B cell (primary cell): ENCODE data around the gene AMDHD2. TPM values are rescaled to one million over a fixed set of nuclear protein-coding genes. Genes with fewer than 3 reads are reported as not detected.

Experiments
- ATAC-seq: fragments of 200-7000 bp; cut with Tn5 transposase; one replicate; pipeline ENCODE4 v1.10.0; 2021; ENCODE audit warnings: low read depth, mild to moderate bottlenecking, moderate number of reproducible peaks, moderate library complexity
- CTCF ChIA-PET: fragments of 350-600 bp; sonication (Branson Sonifier 250); formaldehyde crosslinking; loops from one replicate; lab custom pipeline; 2021; ENCODE audit warnings: antibody characterized with exemption, inconsistent platforms; lab: Charles Lee
- POLR2A ChIA-PET: fragments of 350-600 bp; sonication (Branson Sonifier 250); formaldehyde crosslinking; loops from one replicate; lab custom pipeline; 2021; ENCODE audit warnings: antibody characterized with exemption; lab: Charles Lee
- DNase-seq: peaks from one replicate; pipeline ENCODE4 v3.0.0; 2013
- H2AFZ ChIP-seq: 2 replicates; pipeline ENCODE4 v1.6.1; 2012; ENCODE audit warnings: mild to moderate bottlenecking, low read depth, low read length; ENCODE audit not compliant: insufficient read depth, poor library complexity, severe bottlenecking
- H3K27ac ChIP-seq, 2 donors: 1 replicate in 1 of 2; 2 replicates in 1 of 2; pipeline ENCODE4 v1.5.1; 2012 to 2013; ENCODE audit warnings: low read length in 2 of 2, mild to moderate bottlenecking in 2 of 2, moderate library complexity in 1 of 2
- H3K27me3 ChIP-seq, 4 experiments: fragments of 200-600 bp in 1 of 4; sonication (generic) in 1 of 4; replicated peaks in 1 of 4; 1 replicate in 2 of 4; 2 replicates in 2 of 4; pipeline versions ENCODE4 v1.6.1 to v1.7.0; 2013 to 2016; ENCODE audit warnings: low read length in 3 of 4, mild to moderate bottlenecking in 2 of 4, mixed read lengths in 1 of 4, moderate library complexity in 1 of 4; ENCODE audit not compliant: insufficient read depth in 4 of 4, control insufficient read depth in 3 of 4; ENCODE audit errors: control extremely low read depth in 1 of 4
- H3K36me3 ChIP-seq, 2 experiments: replicated peaks in 1 of 2; 1 replicate in 1 of 2; 2 replicates in 1 of 2; pipeline versions ENCODE4 v1.6.1 to v1.7.1; 2013; ENCODE audit warnings: low read length in 1 of 2; ENCODE audit not compliant: insufficient read depth in 2 of 2, control insufficient read depth in 1 of 2; ENCODE audit errors: control extremely low read depth in 1 of 2, extremely low read depth in 1 of 2
- H3K4me1 ChIP-seq, 2 donors: fragments of 200-600 bp in 1 of 2; sonication (generic) in 1 of 2; 1 replicate in 1 of 2; 2 replicates in 1 of 2; pipeline versions ENCODE4 v1.5.1 to v1.6.1; 2013 to 2017; ENCODE audit warnings: low read length in 2 of 2; ENCODE audit not compliant: control insufficient read depth in 2 of 2, insufficient read depth in 2 of 2
- H3K4me2 ChIP-seq: replicated peaks from 2 replicates; pipeline ENCODE3; 2012; ENCODE audit warnings: mild to moderate bottlenecking, low read depth, low read length; ENCODE audit not compliant: poor library complexity, severe bottlenecking
- H3K4me3 ChIP-seq, 5 experiments: fragments of 200-600 bp in 1 of 5; sonication (generic) in 1 of 5; 1 replicate in 3 of 5; 2 replicates in 2 of 5; pipeline versions ENCODE4 v1.5.1 to v1.7.0; 2011 to 2016; ENCODE audit warnings: low read length in 4 of 5, mild to moderate bottlenecking in 4 of 5, low read depth in 2 of 5, control low read depth in 1 of 5, moderate library complexity in 1 of 5; ENCODE audit not compliant: insufficient read depth in 1 of 5; ENCODE audit errors: control extremely low read depth in 1 of 5, extremely low read depth in 1 of 5
- H3K79me2 ChIP-seq: fragments of 200-600 bp; sonication (generic); one replicate; pipeline ENCODE4 v1.6.0; 2016; ENCODE audit warnings: low read length; ENCODE audit not compliant: control insufficient read depth, insufficient read depth
- H3K9ac ChIP-seq: fragments of 200-600 bp; sonication (generic); 2 replicates; pipeline ENCODE4 v1.6.1; 2017; ENCODE audit warnings: mild to moderate bottlenecking, low read length, moderate library complexity
- H3K9me3 ChIP-seq, 3 donors: one replicate each; pipeline versions ENCODE4 v1.6.1 to v1.7.1; 2013; ENCODE audit warnings: low read length in 2 of 3; ENCODE audit not compliant: control insufficient read depth in 2 of 3, insufficient read depth in 1 of 3; ENCODE audit errors: control extremely low read depth in 1 of 3
- H4K20me1 ChIP-seq: 2 replicates; pipeline ENCODE4 v1.6.0; 2012; ENCODE audit warnings: mild to moderate bottlenecking, low read length; ENCODE audit not compliant: insufficient read depth, control insufficient read depth, poor library complexity, severe bottlenecking
- H3K27ac Mint-ChIP-seq: one replicate; pipeline ENCODE4 v1.8.0; 2021; ENCODE audit warnings: mixed read lengths
- H3K27me3 Mint-ChIP-seq: one replicate; pipeline ENCODE4 v1.8.0; 2021; ENCODE audit warnings: mixed read lengths
- H3K4me1 Mint-ChIP-seq: one replicate; pipeline ENCODE4 v1.8.0; 2021; ENCODE audit warnings: mixed read lengths
- H3K4me3 Mint-ChIP-seq: one replicate; pipeline ENCODE4 v1.8.0; 2021; ENCODE audit warnings: mixed read lengths
- H3K9me3 Mint-ChIP-seq: one replicate; pipeline ENCODE4 v1.8.0; 2022; ENCODE audit warnings: mixed read lengths; ENCODE audit not compliant: insufficient read depth
- EZH2 ChIP-seq: IDR thresholded peaks from 2 replicates; pipeline ENCODE4 v1.6.1; 2012; ENCODE audit warnings: borderline replicate concordance, low read depth, mild to moderate bottlenecking, moderate library complexity, low read length; ENCODE audit not compliant: insufficient read depth, poor library complexity, severe bottlenecking
- WGBS: methylation state at CpG from one replicate; pipeline ENCODE4 v1.1.5; 2013; ENCODE audit warnings: missing lambda C conversion rate; ENCODE audit not compliant: insufficient coverage; 5-methylcytosine and 5-hydroxymethylcytosine counted together
- intact Hi-C: fragments of 100-400 bp; cut with micrococcal nuclease; formaldehyde crosslinking; loops from one replicate; pipeline ENCODE4 v1.10.0; 2022
- polyA plus RNA-seq: library from polyadenylated mRNA; depleted of rRNA; stranded (reverse); fragments of >200 nt; gene quantifications from 2 replicates; pipeline ENCODE4 v1.2.3, GENCODE V29; 2012
- total RNA-seq, 2 donors: library from RNA; stranded (reverse); fragments of 120-200 nt in 1 of 2; gene quantifications; 1 replicate in 1 of 2; 2 replicates in 1 of 2; pipeline versions ENCODE4 v1.2.3 to v1.2.4, GENCODE V29; 2013 to 2022
- TF ChIP-seq, protein P1 (sequence below): fragments of 200-600 bp; IDR thresholded peaks from one replicate; pipeline ENCODE4 v1.8.0; 2022; ENCODE audit warnings: antibody characterized with exemption, mild to moderate bottlenecking

Gene AMDHD2
- total and polyA plus RNA-seq, 2 donors (not counting 1 experiment from before 2014, with no cell fraction given): 133 to 209 TPM

DNA sequence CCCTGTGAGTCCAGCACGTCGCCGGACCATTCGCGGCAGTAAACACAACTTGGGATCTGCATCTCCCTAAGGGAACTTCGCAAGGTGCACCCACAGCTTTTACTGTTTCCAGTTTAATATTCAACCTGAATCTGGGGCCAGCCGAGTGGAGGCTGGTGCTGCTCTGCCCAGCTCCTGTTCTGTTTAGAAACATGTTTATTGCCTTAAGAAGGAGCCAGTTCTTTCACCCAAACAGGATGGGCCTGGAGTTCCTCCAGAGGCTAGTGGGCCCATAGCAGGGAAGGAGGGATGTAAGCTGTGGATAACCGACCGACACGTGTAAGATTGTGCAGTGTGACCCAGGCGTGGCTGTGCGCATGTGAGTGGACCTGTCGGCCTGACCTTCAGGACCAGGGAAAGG lies 27.9 kb upstream of the AMDHD2 start:
- H3K36me3 ChIP-seq: peaks cover 0 to 6% of the 10 kb centered on the region in 2 experiments
- H3K27ac Mint-ChIP-seq: no peak overlapping the region
- H3K9me3 Mint-ChIP-seq: no peaks in the 10 kb centered on the region
- H3K27me3 Mint-ChIP-seq: no peaks in the 10 kb centered on the region
- H3K4me3 Mint-ChIP-seq: no peak overlapping the region
- H4K20me1 ChIP-seq: no peaks in the 10 kb centered on the region
- POLR2A ChIA-PET: no interaction called here
- no peak overlapping the region for H3K4me3 ChIP-seq
- peaks cover 8 to 9% of the 10 kb centered on the region in 2 donors for H3K4me1 ChIP-seq
- no peak overlapping the region for H3K4me2 ChIP-seq
- H3K9ac ChIP-seq: no peak overlapping the region
- DNase-seq: no peak
- intact Hi-C loops: no loop called here
- 98% methylated on average over 12 of the region's 13 CpGs for WGBS
- H3K27me3 ChIP-seq: no peaks in the 10 kb centered on the region
- ATAC-seq: no peak
- CTCF ChIA-PET: no interaction called here
- no peak overlapping the region for H3K27ac ChIP-seq
- no peak for TF ChIP-seq EZH2
- TF ChIP-seq, protein P1, sequence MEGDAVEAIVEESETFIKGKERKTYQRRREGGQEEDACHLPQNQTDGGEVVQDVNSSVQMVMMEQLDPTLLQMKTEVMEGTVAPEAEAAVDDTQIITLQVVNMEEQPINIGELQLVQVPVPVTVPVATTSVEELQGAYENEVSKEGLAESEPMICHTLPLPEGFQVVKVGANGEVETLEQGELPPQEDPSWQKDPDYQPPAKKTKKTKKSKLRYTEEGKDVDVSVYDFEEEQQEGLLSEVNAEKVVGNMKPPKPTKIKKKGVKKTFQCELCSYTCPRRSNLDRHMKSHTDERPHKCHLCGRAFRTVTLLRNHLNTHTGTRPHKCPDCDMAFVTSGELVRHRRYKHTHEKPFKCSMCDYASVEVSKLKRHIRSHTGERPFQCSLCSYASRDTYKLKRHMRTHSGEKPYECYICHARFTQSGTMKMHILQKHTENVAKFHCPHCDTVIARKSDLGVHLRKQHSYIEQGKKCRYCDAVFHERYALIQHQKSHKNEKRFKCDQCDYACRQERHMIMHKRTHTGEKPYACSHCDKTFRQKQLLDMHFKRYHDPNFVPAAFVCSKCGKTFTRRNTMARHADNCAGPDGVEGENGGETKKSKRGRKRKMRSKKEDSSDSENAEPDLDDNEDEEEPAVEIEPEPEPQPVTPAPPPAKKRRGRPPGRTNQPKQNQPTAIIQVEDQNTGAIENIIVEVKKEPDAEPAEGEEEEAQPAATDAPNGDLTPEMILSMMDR: no peak
- H3K9me3 ChIP-seq: no peaks in the 10 kb centered on the region
- peaks cover 27% of the 10 kb centered on the region for H3K79me2 ChIP-seq
- no peak overlapping the region for H2AFZ ChIP-seq
- H3K4me1 Mint-ChIP-seq: peaks cover 6% of the 10 kb centered on the region

DNA sequence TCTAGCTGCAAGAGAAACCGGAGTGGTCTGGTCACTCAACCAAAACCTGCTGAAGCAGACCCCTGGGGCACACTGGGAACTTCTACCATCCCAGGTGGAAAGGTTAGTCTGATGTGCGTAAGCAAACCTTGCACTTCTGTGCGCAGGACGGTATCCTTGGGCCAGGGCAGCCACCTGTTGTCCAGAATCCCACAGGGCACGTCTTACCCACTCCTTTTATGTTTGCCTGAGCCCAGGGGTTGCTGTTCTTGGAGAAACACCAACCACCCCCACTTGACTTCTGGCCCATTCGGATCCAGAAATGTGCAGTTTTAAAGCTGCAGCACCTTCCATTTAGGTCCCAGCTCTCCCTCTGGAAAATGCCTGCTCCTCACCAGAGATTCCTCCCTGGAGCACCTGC lies 26.6 kb upstream of the AMDHD2 start:
- Histone ChIP-seq H3K4me2 (no peak overlapping the region), H3K9me3 (no peaks in the 10 kb centered on the region), H2AFZ (no peak overlapping the region), H3K27me3 (no peaks in the 10 kb centered on the region), H3K4me1 (no peaks in the 10 kb centered on the region), H3K79me2 (peaks cover 16% of the 10 kb centered on the region), H3K4me3 (no peak overlapping the region), H3K36me3 (peaks cover 0 to 6% of the 10 kb centered on the region in 2 experiments), H3K9ac (no peak overlapping the region), H3K27ac (no peak overlapping the region), H4K20me1 (no peaks in the 10 kb centered on the region)
- ATAC-seq (no peak), DNase-seq (no peak)
- ChIA-PET CTCF (interaction anchor here (1.0 kb wide), 1 partner anchor 299 kb away, joined by 4 read pairs; no protein-coding TSS in a partner anchor), POLR2A (no interaction called here)
- Mint-ChIP-seq H3K4me3 (no peak overlapping the region), H3K27me3 (no peaks in the 10 kb centered on the region), H3K9me3 (no peaks in the 10 kb centered on the region), H3K27ac (no peak overlapping the region), H3K4me1 (no peaks in the 10 kb centered on the region)
- TF ChIP-seq, protein P1: no peak
- no peak for TF ChIP-seq EZH2
- intact Hi-C loops: no loop called here
- WGBS: 98% methylated on average over 6 of the region's 6 CpGs
